GM18502 (cell line): ENCODE results near the gene TMED3.

Source experiments
- ATAC-seq: cut with Tn5 transposase; IDR thresholded peaks from one replicate; pipeline ENCODE4 v1.9.1; 2021; ENCODE audit warnings: mild to moderate bottlenecking; ENCODE audit not compliant: unreplicated experiment, poor library complexity

Gene TMED3

DNA sequence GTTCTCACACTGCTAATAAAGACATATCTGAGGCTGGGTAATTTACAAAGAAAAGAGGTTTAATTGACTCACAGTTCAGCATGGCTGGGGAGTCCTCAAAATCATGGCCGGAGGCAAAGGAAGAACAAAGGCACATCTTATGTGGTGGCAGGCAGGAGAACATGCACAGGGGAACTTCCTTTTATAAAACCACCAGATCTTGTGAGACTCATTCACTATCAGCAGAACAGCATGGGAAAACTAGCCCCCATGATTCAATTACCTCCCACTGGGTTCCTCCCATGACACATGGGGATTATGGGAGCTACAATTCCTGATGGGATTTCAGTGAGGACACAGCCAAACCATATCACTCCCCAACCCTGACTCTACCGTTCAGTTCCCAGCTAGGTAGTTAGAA lies 61.5 kb downstream of the TMED3 start:
- no peak for ATAC-seq
